UCSD-AML1 (cell line): ENCODE measurements around the gene SRPK3.
"Not testable (repeated sequence)": the region's sequence is repeated elsewhere in the genome, so short reads cannot be mapped to it uniquely, and the experiment has no call there.

Source experiments
- DNase-seq: peaks from one replicate; lab custom pipeline; 2025; ENCODE audit not compliant: unreplicated experiment; lab: John Stamatoyannopoulos, UW

Gene SRPK3

GRCh38 chrX:153744210-153745066 lies 36.4 kb upstream of the SRPK3 start:
- no peak for DNase-seq

GRCh38 chrX:153745067-153745433 lies 35.8 kb upstream of the SRPK3 start:
- not testable (repeated sequence) for DNase-seq

DNA sequence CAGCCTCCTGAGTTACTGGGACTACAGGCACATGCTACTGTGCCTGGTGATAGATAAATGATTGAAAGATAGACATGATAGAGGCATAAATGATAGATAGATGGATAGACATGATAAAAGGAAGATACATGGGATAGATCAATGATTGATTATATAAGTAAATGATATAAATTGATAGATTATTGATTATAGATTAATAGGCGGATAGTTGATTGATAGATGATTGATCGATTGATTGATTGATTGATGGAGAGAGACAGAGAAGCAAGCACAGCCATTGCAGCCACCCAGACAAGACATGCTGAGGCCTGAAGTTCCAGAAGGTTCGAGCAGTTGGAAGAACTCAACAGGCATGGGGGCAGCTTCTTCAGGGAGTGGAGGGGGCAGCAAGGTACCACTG lies 34.5 kb upstream of the SRPK3 start:
- no peak for DNase-seq

DNA sequence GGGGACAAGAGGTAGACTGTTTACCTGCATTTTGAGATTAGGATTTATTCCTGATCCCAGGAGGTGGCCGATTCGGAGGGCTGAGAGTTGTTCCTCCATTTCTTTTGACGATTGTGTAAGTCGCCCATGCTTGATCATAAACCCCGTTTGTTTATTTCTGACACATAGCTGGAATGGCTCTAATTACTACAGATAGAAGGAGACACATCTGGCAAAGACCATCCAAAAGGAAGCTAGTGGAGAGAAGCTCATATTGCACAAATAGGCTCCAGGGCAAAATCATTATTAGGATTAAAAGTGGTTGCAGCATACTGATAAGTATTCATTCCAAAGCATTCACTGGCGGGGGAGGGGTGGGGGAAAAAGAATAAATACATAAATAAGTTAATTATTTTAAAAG lies 33.9 kb upstream of the SRPK3 start:
- not testable (repeated sequence) for DNase-seq

DNA sequence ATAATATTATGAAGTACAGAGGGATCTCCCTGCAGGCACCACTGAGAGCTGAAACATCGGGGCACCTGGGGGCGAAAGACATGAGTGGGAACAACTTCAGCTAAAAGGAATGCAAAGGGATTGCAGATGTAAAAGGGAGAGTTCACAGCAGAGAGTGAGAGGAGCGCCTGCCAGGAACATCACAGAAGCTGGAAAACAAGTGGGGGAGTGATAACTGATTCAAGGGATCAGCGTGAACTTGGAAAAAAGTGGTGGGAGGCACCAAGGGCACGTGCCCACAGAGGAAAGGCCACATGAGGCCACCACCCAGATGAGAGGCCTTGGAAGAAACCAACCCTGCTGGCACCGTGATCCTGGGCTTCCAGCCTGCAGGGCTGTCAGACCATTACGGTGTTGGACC lies 31.8 kb upstream of the SRPK3 start:
- DNase-seq, result not testable (repeated sequence)

- no peak for DNase-seq
Observed at GRCh38 chrX:153750127-153750774, 30.6 kb upstream of the SRPK3 start.

DNA sequence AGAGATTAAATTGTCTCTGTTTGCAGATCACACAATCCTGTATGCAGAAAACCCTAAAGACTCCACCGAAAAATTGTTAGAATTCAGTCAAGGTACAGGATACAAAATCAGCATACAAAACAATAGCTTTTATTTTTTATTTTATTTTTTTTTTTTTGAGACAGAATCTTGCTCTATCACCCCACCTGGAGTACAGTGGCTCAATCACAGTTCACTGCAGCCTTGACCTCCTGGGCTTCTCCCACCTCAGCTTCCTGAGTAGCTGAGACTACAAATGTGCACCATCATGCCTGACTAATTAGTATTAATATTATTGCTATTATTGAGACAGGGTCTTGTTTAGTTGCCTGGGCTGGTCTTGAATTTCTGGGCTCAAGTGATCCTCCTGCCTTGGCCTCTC lies 25.7 kb upstream of the SRPK3 start:
- no peak for DNase-seq

GRCh38 chrX:153761863-153762262 lies 19.0 kb upstream of the SRPK3 start:
- no peak for DNase-seq

DNA sequence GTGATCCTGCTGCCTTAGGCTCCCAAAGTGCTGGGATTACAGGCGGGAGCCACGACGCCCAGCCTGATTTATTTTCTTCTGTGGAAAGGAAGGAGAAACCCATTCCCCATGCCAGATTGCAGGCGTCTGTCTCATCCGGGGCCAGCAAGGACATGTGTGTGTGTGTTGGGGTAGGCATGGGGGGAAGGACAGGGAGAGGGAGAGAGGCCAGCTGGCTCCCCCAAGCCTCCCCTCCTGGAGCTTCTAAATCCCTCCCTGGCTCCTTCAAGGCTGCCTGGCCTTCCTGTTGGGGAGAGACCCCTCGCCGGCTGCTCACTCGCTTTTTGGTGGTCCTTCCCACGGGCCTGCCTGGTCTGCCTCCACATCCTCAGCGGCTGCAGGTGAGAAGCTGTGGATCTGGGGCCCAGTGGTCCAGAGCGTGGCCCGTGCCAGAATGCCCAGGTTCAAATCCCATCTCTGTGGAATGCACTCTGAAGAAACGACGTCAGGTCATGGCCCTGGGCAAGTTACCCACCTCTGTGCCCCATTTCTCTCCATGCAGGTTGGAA lies 18.1 kb upstream of the SRPK3 start:
- DNase-seq, result no peak

DNA sequence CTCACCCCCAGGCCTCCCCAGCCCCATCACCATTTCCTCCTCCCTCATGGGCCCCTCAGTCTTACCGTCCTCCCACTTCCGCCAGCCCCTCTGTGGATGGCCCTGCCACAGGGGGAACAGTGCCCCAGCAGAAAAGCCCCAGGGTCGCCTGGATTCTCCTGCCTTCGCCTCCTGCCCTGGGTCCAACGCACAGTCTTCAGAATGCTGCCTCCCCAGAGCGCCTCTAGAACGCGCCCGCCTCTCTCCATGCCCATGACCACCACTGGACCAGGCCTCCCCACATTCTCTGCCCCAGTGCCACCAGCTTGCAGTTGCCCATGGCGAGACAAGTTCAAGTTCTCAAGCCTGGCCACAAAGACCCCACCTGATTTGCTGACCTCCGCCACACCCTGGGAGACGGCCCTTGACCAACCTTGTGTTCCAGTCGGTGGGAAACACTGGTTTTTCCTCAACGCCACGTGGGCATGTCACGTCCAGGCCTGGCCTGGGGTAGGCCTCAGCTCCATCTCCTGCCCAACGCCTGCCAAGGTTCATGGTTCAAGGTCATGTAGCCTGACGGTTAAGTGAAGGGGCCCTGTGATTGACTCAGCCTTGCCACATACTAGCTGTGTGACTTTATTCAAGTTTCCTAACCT lies 17.4 kb upstream of the SRPK3 start:
- DNase-seq, result no peak

DNA sequence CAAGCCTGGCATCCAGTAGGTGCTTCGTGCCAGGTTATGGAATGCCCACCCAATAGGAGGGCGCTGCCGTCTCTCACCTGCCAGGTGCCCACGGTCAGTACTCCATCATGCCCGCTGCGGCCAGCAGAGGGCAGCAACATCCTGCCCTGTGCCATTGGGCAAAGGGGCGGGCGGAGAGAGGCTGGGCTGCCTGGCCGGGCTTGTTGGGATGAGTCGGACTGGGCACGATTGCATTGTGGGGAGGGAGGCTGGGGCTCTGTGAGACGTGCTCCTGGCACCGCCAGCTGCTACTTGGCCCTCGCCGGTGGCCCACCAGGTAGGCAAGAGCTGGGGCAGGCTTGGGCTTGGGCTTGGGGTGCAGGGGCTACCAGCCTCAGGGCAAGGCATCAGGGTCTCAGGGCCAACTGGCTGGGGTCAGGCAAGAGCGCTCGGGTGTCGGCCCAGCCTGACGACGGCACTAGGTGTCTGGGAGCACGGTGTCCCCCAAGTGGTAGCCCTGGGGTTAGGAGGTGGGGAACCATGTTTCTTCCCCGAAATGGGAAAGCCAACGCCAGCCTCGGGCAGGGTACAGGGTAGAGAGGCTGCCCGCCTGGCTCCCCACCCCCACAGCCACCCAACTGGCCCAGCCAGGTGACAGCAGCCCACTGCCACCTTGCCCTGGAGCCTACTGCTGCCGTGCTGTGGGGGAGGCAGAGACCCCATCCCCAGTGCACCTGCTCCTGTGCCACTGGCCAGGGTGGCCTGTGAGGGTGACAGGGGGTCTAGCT lies 16.7 kb upstream of the SRPK3 start, which contains the start of gene PLXNB3:
TSS of gene PLXNB3 (plus strand) at position 261 of the 767 bp plus-strand sequence. CDS start 1,287 bp downstream, outside the sequence.
- peak; percentile 77 for DNase-seq

DNA sequence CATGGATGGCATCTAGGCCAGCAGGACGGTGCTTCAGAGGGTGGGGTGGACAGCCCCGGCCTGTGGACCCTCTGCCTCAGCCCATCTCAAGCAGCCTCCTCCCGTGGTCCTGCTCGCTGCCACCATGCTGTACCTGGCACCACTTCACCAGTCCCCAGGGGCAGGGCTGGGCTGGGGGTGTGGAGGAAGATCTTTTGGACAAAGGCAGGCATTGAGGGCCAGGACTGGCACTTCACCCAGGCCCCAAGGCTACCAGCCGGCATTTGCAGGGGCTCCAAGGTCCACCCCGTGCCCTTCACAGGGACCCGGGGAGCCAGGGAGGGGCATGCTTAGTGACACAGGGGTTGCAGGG lies 16.1 kb upstream of the SRPK3 start:
- DNase-seq, result no peak

GRCh38 chrX:153765138-153766079 lies 15.4 kb upstream of the SRPK3 start:
- DNase-seq, result peak; percentile 45

- DNase-seq, result peak; percentile 65
Observed at GRCh38 chrX:153766098-153766817, 14.6 kb upstream of the SRPK3 start.

DNA sequence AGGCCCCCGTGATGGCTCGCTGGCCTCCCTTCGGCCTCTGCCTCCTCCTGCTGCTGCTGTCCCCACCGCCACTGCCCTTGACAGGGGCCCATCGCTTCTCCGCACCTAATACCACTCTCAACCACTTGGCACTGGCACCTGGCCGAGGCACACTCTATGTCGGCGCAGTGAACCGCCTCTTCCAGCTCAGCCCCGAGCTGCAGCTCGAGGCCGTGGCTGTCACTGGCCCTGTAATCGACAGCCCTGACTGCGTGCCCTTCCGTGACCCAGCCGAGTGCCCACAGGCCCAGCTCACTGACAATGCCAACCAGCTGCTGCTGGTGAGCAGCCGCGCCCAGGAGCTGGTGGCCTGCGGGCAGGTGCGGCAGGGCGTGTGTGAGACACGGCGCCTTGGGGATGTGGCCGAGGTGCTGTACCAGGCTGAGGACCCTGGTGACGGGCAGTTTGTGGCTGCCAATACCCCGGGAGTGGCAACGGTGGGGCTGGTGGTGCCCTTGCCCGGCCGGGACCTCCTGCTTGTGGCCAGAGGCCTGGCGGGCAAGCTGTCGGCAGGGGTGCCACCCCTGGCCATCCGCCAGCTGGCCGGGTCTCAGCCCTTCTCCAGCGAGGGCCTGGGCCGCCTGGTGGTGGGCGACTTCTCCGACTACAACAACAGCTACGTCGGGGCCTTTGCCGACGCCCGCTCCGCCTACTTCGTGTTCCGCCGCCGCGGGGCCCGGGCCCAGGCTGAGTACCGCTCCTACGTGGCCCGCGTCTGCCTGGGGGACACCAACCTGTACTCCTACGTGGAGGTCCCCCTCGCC lies 13.8 kb upstream of the SRPK3 start:
- DNase-seq, result no peak

- no peak for DNase-seq
Observed at GRCh38 chrX:153767674-153768055, 13.2 kb upstream of the SRPK3 start.

DNA sequence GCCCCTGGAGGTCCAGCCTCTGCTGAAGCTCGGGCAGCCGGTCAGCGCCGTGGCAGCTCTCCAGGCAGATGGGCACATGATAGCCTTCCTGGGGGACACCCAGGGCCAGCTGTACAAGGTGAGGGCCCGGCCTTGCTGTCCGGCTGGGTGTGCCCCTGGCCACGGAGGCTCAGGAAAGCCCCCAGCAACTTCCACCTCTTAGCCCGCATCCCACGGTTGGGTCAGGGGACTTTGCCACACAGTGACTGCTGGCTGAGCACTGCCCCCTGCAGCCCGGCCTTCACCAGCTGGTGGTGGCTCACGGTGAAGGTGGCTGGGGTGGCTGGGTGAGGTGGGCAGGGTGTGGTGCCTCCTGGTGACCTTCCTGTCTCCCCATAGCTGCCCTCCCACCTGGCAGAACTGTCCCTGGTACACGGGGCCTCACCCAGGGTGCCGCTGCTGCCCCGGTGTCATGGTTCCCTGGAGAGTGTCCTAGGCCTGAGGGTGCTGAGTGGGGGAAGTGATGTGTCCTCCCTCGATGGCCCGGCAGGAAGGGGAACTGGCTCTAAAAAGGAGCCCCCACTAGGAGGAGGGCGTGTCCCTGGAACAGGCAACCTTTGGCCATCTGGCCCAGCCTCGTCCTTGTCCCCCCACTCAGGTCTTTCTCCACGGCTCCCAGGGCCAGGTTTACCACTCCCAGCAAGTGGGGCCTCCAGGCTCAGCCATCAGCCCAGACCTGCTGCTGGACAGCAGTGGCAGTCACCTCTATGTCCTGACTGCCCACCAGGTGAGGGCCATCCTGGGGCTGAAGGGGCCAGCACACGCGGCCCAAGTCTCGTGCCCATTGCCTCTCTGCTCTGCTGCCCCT lies 12.3 kb upstream of the SRPK3 start:
- no peak for DNase-seq
